Mucosa of stomach (tissue), 1 donor: ENCODE data around the gene GRB7.

ENCODE experiments used
- H3K27me3 ChIP-seq: one replicate; pipeline ENCODE4 v1.7.0; 2013; ENCODE audit warnings: mild to moderate bottlenecking, low read length; ENCODE audit not compliant: control insufficient read depth, insufficient read depth
- H3K36me3 ChIP-seq: one replicate; pipeline ENCODE4 v1.7.0; 2013; ENCODE audit warnings: low read length; ENCODE audit not compliant: control insufficient read depth, insufficient read depth
- H3K4me1 ChIP-seq: one replicate; pipeline ENCODE4 v1.7.0; 2013; ENCODE audit warnings: mild to moderate bottlenecking, low read length; ENCODE audit not compliant: control insufficient read depth, insufficient read depth
- H3K4me3 ChIP-seq: one replicate; pipeline ENCODE4 v1.7.0; 2013; ENCODE audit warnings: low read length
- H3K9ac ChIP-seq: one replicate; pipeline ENCODE4 v1.7.0; 2013; ENCODE audit warnings: mild to moderate bottlenecking, low read length, moderate library complexity
- H3K9me3 ChIP-seq: one replicate; pipeline ENCODE4 v1.7.0; 2013; ENCODE audit warnings: mild to moderate bottlenecking, low read length, moderate library complexity; ENCODE audit not compliant: control insufficient read depth
- donor health status: Pancreatic carcinoma.

Gene GRB7

DNA sequence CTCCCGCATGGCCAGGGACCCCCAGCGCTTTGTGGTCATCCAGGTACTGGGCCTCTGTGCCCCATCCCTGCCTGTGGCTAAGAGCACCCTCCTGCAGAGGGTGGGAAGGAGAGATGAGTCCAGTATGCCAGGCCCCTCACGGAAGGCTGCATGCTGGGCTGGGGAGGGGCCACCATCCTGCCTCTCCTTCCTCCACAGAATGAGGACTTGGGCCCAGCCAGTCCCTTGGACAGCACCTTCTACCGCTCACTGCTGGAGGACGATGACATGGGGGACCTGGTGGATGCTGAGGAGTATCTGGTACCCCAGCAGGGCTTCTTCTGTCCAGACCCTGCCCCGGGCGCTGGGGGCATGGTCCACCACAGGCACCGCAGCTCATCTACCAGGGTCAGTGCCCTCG, 11.1 kb upstream of the GRB7 start:
- Histone ChIP-seq H3K9ac (no peak overlapping the region), H3K4me1 (peaks cover 21% of the 10 kb centered on the region), H3K4me3 (no peak overlapping the region), H3K36me3 (peaks cover 23% of the 10 kb centered on the region), H3K9me3 (no peaks in the 10 kb centered on the region), H3K27me3 (no peaks in the 10 kb centered on the region)

DNA sequence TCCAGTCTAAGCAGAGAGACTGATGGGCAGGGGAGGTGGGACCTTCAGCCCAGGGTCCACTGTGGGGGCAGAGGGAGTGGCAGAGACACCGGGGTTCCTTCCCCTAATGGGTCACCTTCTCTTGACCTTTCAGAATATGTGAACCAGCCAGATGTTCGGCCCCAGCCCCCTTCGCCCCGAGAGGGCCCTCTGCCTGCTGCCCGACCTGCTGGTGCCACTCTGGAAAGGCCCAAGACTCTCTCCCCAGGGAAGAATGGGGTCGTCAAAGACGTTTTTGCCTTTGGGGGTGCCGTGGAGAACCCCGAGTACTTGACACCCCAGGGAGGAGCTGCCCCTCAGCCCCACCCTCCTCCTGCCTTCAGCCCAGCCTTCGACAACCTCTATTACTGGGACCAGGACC, 10.2 kb upstream of the GRB7 start:
- Histone ChIP-seq H3K4me3 (no peak overlapping the region), H3K9me3 (no peaks in the 10 kb centered on the region), H3K36me3 (peaks cover 23% of the 10 kb centered on the region), H3K4me1 (peaks cover 21% of the 10 kb centered on the region), H3K9ac (no peak overlapping the region), H3K27me3 (no peaks in the 10 kb centered on the region)

DNA sequence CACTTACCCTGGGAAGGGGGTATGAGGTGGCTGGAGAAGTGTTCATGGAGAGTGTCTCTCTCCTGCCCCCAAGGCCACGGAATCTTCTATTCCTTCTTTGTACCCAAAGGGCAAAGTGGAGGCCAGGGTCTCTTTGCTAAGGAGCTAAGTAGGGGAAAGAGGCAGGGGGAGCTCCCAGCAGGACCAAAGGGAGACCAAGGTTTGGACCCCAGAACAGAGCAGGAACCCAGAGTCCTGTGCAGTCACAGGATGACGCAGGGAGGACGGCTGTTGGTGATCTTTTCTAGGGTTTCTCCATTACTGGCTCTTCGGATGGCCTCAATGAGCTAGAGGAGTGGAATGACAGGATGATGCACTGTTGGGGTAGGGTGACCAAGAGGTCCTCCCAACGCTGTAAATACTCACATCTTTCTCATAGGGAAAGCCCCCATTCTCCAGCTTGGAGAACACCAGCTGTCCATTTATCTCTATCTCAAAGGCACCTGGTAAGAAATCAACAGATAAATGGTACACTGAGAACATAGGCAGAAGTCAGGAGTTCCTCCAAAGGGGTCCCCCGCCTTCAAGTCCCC, 8.4 kb upstream of the GRB7 start:
- Histone ChIP-seq H3K27me3 (no peaks in the 10 kb centered on the region), H3K9me3 (no peaks in the 10 kb centered on the region), H3K36me3 (peaks cover 23% of the 10 kb centered on the region), H3K4me3 (peak overlapping the region; percentile 72), H3K4me1 (peaks cover 15% of the 10 kb centered on the region), H3K9ac (peak overlapping the region; percentile 71)

DNA sequence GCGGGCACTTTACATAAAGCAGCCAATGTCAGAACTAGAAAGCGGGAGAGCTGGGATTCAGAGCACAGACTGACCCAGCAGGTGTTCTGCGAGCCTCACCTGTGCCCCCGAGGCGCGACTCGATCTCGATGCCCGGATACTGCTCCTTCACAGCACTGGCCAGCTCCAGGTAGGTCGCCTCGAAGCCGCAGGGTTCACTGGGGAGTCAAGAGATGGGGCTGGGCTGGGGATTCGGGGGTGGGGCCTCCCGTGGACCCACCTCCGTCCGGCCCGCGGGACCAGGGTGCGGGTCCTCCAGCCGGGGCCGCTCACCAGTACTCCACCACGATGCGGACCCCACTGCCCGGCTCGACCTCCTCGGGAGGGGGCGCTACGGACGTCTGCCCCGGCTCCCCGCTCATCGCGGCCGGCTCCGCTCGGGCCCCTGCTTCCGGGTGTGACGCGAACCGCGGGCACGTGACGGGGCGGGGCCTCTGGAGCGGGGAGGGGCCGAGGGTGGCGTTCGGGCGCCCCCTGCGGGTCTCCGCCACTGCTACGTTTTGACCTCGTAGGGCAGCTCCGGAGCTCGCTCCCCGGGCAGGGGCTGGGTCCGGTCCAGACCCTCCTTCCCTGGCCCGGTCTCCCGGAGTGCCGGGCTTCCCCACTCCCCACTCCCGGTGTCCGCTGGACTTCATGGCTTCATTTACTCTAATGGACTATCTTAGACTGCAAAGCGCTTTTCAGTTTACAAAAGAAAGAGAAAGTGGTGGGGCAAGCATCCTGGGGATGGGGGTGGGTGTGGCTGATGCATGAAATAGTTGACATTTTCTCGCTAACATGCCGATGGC, 7.4 kb upstream of the GRB7 start, which contains the start of gene MIEN1:
Gene MIEN1 (minus strand): TSS at position 438 of the 827 bp plus-strand sequence. CDS start 37 bp downstream, at position 401.
- Histone ChIP-seq H3K4me3 (peak within 1 kb of the TSS; percentile 72), H3K36me3 (peaks cover 14% of the 10 kb centered on the region), H3K27me3 (no peaks in the 10 kb centered on the region), H3K9me3 (no peaks in the 10 kb centered on the region), H3K9ac (peak within 1 kb of the TSS; percentile 71), H3K4me1 (peaks cover 15% of the 10 kb centered on the region)

DNA sequence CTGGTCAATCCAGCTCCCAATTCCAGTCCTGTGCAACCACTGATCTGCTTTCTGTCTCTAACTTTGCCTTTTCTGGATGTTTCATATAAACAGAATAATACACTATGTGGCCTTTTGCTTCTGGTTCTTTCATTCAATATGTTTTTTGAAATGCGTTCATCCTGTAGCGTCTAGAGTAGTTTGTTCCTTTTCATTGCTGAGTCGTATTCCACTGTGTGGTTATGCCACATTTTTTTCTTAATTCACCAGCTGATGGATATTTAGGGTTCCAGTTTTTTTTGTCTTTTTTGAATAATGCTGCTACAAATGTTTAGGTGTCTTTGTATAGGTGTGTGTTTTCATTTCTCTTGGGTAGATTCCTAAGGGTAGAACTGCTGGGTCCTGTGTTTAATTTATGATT, 5.2 kb upstream of the GRB7 start:
- no peaks in the 10 kb centered on the region for H3K27me3 ChIP-seq
- peaks cover 6% of the 10 kb centered on the region for H3K36me3 ChIP-seq
- H3K4me1 ChIP-seq, result peaks cover 32% of the 10 kb centered on the region
- no peak overlapping the region for H3K4me3 ChIP-seq
- H3K9ac ChIP-seq, result no peak overlapping the region
- H3K9me3 ChIP-seq, result no peaks in the 10 kb centered on the region

DNA sequence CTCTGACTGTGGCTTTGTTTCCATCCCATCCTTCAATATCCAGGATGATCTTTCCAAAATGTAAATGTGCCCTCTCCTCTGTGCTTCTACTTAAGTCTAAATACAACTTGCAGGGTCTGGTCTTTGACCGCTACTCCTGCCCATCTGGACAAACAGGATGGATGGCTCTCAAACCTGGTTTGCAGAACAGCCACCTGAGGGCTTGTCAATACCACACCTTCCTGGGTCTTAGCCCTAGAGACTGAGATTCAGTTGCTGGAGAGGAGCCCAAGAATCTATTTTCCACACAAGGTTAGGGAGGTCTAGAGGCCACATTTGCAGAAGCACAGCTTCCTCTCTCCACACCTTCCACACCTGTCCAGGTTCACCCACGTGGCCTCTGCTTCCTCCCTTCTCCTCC, 1.9 kb upstream of the GRB7 start:
- Histone ChIP-seq H3K4me1 (peaks cover 31% of the 10 kb centered on the region), H3K27me3 (peaks cover 15% of the 10 kb centered on the region), H3K36me3 (no peaks in the 10 kb centered on the region), H3K9me3 (no peaks in the 10 kb centered on the region), H3K4me3 (no peak overlapping the region), H3K9ac (no peak overlapping the region)

DNA sequence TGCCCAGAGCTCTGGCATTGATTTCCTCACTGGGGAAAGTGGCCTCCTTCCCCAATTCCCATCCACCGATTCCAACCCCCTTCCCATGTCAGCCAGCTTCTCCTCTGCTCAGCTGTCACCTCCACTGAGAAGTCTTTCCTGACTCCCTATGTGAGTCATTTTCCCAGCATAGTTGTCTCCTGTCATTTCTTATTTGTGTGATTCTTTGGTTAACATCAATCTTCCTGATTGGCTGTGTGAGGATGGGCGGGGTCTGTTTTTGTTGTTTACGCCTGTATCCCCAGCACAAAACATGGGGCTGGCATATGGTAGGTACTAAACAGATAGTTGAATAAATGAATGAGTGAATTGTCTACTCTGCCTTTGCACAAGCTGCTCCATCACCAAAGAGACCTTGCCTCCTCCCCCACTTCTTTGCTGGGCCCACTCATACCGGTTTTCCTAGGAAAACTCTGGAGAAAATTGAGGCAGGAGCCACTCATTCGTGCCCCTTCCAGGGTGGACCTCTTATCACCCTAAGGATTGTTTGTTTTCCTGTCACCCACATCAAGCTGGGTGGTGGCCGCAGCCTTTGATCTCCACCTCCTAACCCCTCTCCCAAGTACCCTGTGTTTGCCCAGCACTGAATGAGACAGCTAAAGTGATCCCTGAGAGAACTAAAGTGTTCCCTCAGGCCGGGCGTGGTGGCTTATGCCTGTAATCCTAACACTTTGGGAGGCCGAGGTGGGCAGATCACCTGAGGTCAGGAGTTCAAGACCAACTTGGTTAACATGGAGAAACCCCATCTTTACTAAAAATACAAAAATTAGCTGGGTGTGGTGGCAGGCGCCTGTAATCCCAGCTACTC, 1.2 kb upstream of the GRB7 start:
- Histone ChIP-seq H3K9ac (peak overlapping the region; percentile 93), H3K9me3 (no peaks in the 10 kb centered on the region), H3K4me3 (no peak overlapping the region), H3K36me3 (no peaks in the 10 kb centered on the region), H3K27me3 (peaks cover 15% of the 10 kb centered on the region), H3K4me1 (peaks cover 34% of the 10 kb centered on the region)

DNA sequence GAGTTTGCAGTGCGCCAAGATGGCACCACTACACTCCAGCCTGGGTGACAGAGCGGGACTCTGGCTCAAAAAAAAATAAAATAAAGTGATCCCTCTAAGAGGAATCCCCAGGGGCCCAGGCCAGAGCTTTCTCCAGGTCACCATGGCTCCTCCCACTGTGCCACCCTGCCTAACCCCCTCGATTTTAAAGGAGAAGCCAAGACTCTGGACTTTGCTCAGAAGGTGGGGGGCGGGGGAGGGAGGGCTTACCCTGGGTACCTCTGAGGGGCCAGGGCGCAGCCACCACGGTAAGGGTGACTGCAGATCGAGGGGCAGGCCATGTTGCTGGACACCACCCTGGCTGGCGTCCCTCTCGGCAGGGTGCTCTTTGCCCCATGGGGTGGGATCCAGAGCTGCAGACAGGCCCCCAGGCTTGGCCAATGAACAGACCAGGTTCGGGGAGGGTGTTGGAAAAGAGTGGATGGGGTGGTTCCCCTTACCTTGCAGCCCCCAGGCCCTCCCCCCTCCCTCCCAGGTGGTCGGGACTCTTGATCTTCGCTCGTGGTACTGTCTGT, 455 bp upstream of the GRB7 start:
- H3K4me3 ChIP-seq, result no peak overlapping the region
- H3K27me3 ChIP-seq, result peaks cover 15% of the 10 kb centered on the region
- no peaks in the 10 kb centered on the region for H3K36me3 ChIP-seq
- H3K4me1 ChIP-seq, result peaks cover 34% of the 10 kb centered on the region
- H3K9ac ChIP-seq, result peak overlapping the region; percentile 93
- no peaks in the 10 kb centered on the region for H3K9me3 ChIP-seq

DNA sequence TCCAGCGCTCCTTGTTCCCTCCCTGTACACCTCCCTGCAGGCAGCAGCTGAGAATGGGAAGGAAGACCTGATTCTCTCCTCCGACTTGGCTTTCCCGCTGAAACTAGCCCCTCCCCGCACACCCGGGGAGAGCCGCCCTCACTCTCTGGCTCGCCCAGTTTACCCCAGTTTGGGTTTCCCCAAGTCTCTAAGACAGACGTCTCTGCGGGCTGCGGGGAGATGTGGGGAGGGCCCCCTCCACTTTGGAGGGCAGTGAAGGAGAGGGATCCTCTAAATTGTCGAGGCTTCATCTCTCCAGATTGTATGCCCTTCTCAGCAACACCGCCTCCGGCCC, 797 bp downstream of the GRB7 start:
- peaks cover 15% of the 10 kb centered on the region for H3K27me3 ChIP-seq
- no peaks in the 10 kb centered on the region for H3K9me3 ChIP-seq
- peaks cover 34% of the 10 kb centered on the region for H3K4me1 ChIP-seq
- no peaks in the 10 kb centered on the region for H3K36me3 ChIP-seq
- peak overlapping the region; percentile 93 for H3K9ac ChIP-seq
- peak overlapping the region; percentile 71 for H3K4me3 ChIP-seq

DNA sequence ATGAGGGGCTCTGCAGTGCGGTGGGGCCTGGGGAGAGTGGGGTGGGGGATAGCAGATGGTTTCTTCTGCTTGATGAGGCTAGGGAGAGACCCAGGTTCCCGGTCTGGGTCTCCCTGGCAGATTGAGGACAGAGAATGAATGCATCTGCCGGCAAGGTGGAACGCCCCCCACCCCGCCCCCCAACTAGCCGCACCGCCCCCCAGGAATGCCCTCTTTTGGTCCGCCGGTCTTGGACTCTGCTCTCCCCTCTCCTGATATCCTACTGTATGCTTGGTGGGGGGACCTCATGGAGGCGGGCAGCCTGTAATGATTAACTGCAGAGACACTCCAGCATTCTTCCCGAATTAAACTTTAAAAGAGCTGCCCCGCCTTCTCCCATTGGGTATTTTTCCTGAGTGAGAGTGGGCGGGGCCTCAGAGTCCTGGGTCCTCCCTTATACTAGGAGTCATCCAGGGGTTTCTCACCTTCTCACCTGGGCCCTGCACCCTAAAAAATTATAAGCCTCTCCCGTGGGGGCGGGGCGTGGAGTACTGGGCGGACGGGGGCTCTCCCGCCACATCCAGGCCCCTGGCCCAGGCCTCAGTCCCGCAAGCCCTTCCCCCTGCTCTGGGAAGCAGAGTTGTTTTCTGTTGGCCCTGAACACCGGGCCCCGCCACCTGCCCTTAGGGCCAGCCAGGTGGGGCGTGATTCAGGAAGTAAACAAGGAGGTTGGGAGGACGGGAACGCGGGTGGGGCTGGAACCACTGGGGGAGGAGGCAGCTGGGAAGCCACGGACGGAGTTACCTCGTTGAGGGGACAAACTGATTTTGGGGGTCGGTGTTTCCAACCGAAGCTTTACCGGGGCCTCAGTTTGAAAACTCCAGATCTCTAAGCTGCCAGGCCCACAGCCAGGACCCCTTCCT, 1.5 kb downstream of the GRB7 start:
- Histone ChIP-seq H3K9me3 (no peaks in the 10 kb centered on the region), H3K27me3 (peaks cover 15% of the 10 kb centered on the region), H3K4me1 (peaks cover 34% of the 10 kb centered on the region), H3K4me3 (peak overlapping the region; percentile 71), H3K9ac (peak overlapping the region; percentile 98), H3K36me3 (no peaks in the 10 kb centered on the region)

DNA sequence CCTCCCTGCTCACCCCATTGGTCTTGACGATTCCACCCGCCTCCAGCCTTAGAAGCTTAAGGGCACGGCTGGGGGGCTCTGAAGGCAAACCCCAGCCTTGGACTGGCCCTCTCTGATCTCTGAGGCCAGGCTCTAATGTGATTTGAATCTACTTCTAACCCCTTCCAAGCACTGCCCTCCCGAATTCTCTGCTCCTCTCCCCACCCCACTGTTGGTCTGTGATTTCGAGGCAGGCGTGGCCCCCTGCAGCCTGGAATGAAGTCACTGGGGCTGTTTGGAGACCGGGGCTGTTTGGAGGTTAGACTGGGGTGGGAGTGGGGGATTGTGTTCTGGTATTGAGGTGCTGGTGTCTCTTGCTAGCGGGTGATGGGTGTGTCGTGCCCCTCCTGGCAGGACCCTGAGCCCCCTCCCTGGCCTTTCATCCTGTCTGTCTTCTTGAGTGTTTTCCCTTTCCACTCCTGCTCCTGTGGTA, 2.2 kb downstream of the GRB7 start:
- H3K27me3 ChIP-seq, result peaks cover 15% of the 10 kb centered on the region
- H3K4me1 ChIP-seq, result peaks cover 34% of the 10 kb centered on the region
- H3K9ac ChIP-seq, result peak overlapping the region; percentile 98
- H3K9me3 ChIP-seq, result no peaks in the 10 kb centered on the region
- H3K36me3 ChIP-seq, result no peaks in the 10 kb centered on the region
- H3K4me3 ChIP-seq, result peak overlapping the region; percentile 62
